Lower leg skin (tissue), 3 donors: ENCODE results near the gene KBTBD4.

Source experiments
- CTCF ChIP-seq, 3 donors: fragments of 450-650 bp; IDR thresholded peaks; one replicate each; pipeline ENCODE4 v1.5.1; 2016; ENCODE audit warnings: antibody characterized with exemption in 3 of 3, mild to moderate bottlenecking in 3 of 3, moderate library complexity in 2 of 3
- POLR2A ChIP-seq, 2 donors: fragments of 450-650 bp; IDR thresholded peaks; one replicate each; pipeline ENCODE4 v1.6.1; 2016 to 2017; ENCODE audit warnings: antibody characterized with exemption in 2 of 2, mild to moderate bottlenecking in 1 of 2, moderate library complexity in 1 of 2

GRCh38 chr11:47589584-47589976 lies 10.8 kb upstream of the KBTBD4 start:
- TF ChIP-seq POLR2A (IDR thresholded peaks at IDR 0.05) (no peak), CTCF (IDR thresholded peaks at IDR 0.05) (no peak)
